ENCODE results near the gene ZNF17. TPM values are rescaled to one million over a fixed set of nuclear protein-coding genes. Genes with fewer than 3 reads are reported as not detected.
A peak's percentile ranks its signal among the peaks of the same experiment; 100 is the strongest.

ZNF17 gene
- total RNA-seq, 1 donor from 2014 or later, result 18.6 TPM

- no peaks in the 10 kb centered on the region for H3K27me3 Mint-ChIP-seq
- ChIA-PET POLR2A (no interaction called here), CTCF (no interaction called here)
- no peak for ATAC-seq (ENCODE audit: low read depth)
- no peak overlapping the region for H3K4me3 Mint-ChIP-seq
- DNase-seq, result no peak
- peaks cover 70% of the 10 kb centered on the region for H3K36me3 Mint-ChIP-seq (ENCODE audit: low read depth)
- H3K27ac Mint-ChIP-seq, result no peak overlapping the region
- H3K9me3 Mint-ChIP-seq, result peaks cover 10% of the 10 kb centered on the region
- H3K4me1 Mint-ChIP-seq, result peaks cover 2% of the 10 kb centered on the region
- intact Hi-C loops (cut with micrococcal nuclease), result no loop called here
- TF ChIP-seq CTCF (IDR thresholded peaks at IDR 0.05), result no peak
Observed at GRCh38 chr19:57398868-57399267, 12.1 kb upstream of the ZNF17 start.

GRCh38 chr19:57403737-57404563, 7.0 kb upstream of the ZNF17 start:
- H3K27ac Mint-ChIP-seq, result no peak overlapping the region
- no peak for TF ChIP-seq CTCF (IDR thresholded peaks at IDR 0.05)
- H3K36me3 Mint-ChIP-seq (ENCODE audit: low read depth), result peaks cover 19% of the 10 kb centered on the region
- ChIA-PET POLR2A (interaction anchor here (0.5 kb wide), 1 partner anchor 886 kb away, joined by 7 read pairs; no protein-coding TSS in a partner anchor), CTCF (no interaction called here)
- ATAC-seq (ENCODE audit: low read depth), result no peak
- intact Hi-C loops (cut with micrococcal nuclease), result no loop called here
- H3K4me3 Mint-ChIP-seq, result no peak overlapping the region
- peaks cover 5% of the 10 kb centered on the region for H3K9me3 Mint-ChIP-seq
- no peak for DNase-seq
- no peaks in the 10 kb centered on the region for H3K27me3 Mint-ChIP-seq
- peaks cover 7% of the 10 kb centered on the region for H3K4me1 Mint-ChIP-seq

GRCh38 chr19:57406516-57407123, 4.3 kb upstream of the ZNF17 start:
- H3K27me3 Mint-ChIP-seq, result no peaks in the 10 kb centered on the region
- peaks cover 5% of the 10 kb centered on the region for H3K36me3 Mint-ChIP-seq (ENCODE audit: low read depth)
- POLR2A ChIA-PET, result no interaction called here
- H3K27ac Mint-ChIP-seq, result no peak overlapping the region
- H3K9me3 Mint-ChIP-seq, result no peaks in the 10 kb centered on the region
- CTCF ChIA-PET, result interaction anchor here (0.7 to 1.2 kb wide), 3 partner anchors 17 to 750 kb away, joined by 3 read pairs; partner anchors contain the start of gene ZNF548
- intact Hi-C loops (cut with micrococcal nuclease), result loop anchor here (1.0 to 5.0 kb wide), 6 partner anchors 304 to 1111 kb away; partner anchors contain the start of genes ZBTB45 and ZNF329
- DNase-seq (peak; percentile 52), ATAC-seq (ENCODE audit: low read depth) (peak; percentile 53)
- peak; percentile 25 for TF ChIP-seq CTCF (IDR thresholded peaks at IDR 0.05)
- H3K4me1 Mint-ChIP-seq, result peaks cover 18% of the 10 kb centered on the region
- H3K4me3 Mint-ChIP-seq, result no peak overlapping the region

GRCh38 chr19:57419439-57419838, 8.5 kb downstream of the ZNF17 start:
- H3K9me3 Mint-ChIP-seq, result peaks cover 27% of the 10 kb centered on the region
- no peak overlapping the region for H3K27ac Mint-ChIP-seq
- peaks cover 67% of the 10 kb centered on the region for H3K36me3 Mint-ChIP-seq (ENCODE audit: low read depth)
- no peak overlapping the region for H3K4me3 Mint-ChIP-seq
- no peaks in the 10 kb centered on the region for H3K4me1 Mint-ChIP-seq
- no peak for ATAC-seq (ENCODE audit: low read depth)
- DNase-seq, result no peak
- CTCF ChIA-PET, result no interaction called here
- no peak for TF ChIP-seq CTCF (IDR thresholded peaks at IDR 0.05)
- H3K27me3 Mint-ChIP-seq, result no peaks in the 10 kb centered on the region
- POLR2A ChIA-PET, result interaction anchor here (0.5 to 0.7 kb wide), 2 partner anchors 39 to 950 kb away, joined by 4 to 7 read pairs; no protein-coding TSS in a partner anchor
- intact Hi-C loops (cut with micrococcal nuclease), result loop anchor here (10.0 kb wide), 1 partner anchor 175 kb away; the partner anchor contains the start of gene ZNF805

GRCh38 chr19:57421037-57421436, 10.1 kb downstream of the ZNF17 start:
- POLR2A ChIA-PET, result no interaction called here
- CTCF ChIA-PET, result no interaction called here
- no peak for ATAC-seq (ENCODE audit: low read depth)
- Mint-ChIP-seq H3K4me1 (no peaks in the 10 kb centered on the region), H3K27me3 (no peaks in the 10 kb centered on the region), H3K36me3 (ENCODE audit: low read depth) (peaks cover 52% of the 10 kb centered on the region), H3K4me3 (no peak overlapping the region), H3K9me3 (peaks cover 27% of the 10 kb centered on the region), H3K27ac (no peak overlapping the region)
- intact Hi-C loops (cut with micrococcal nuclease), result no loop called here
- no peak for TF ChIP-seq CTCF (IDR thresholded peaks at IDR 0.05)
- no peak for DNase-seq
